ENCODE data around the gene ZNF41.

- TF ChIP-seq CTCF (IDR thresholded peaks at IDR 0.05) (no peak), POLR2A (IDR thresholded peaks at IDR 0.05) (no peak)
These were observed 35.4 kb downstream of the ZNF41 start for GRCh38 chrX:47447607-47448006.

Data from vagina (tissue), 2 donors.